Ovary (tissue), 9 donors: Measurements from ENCODE around the gene LHX6. TPM values are rescaled to one million over a fixed set of nuclear protein-coding genes. Genes with fewer than 3 reads are reported as not detected.

Source experiments
- DNase-seq, 5 donors: peaks; one replicate each; pipeline ENCODE4 v3.0.0-alpha.2; 2019 to 2020
- H3K27ac ChIP-seq, 2 donors: fragments of 200-600 bp; one replicate each; pipeline versions ENCODE4 v1.5.1 to v1.8.0; 2019 to 2022
- H3K27me3 ChIP-seq: fragments of 200-600 bp; one replicate; pipeline ENCODE4 v1.8.0; 2022
- H3K36me3 ChIP-seq: fragments of 200-600 bp; sonication (generic); one replicate; pipeline ENCODE4 v1.5.1; 2019
- H3K4me1 ChIP-seq: one replicate; pipeline ENCODE4 v1.8.1; 2013; ENCODE audit warnings: mild to moderate bottlenecking, moderate library complexity; ENCODE audit not compliant: insufficient read depth
- H3K4me3 ChIP-seq: fragments of 200-600 bp; sonication (generic); one replicate; pipeline ENCODE4 v1.5.1; 2017
- H3K9me3 ChIP-seq, 2 donors: fragments of 200-600 bp in 1 of 2; sonication (generic) in 1 of 2; one replicate each; pipeline versions ENCODE4 v1.5.1 to v1.8.1; 2013 to 2019; ENCODE audit warnings: mild to moderate bottlenecking in 1 of 2, moderate library complexity in 1 of 2
- CTCF ChIP-seq, 3 donors: fragments of 450-650 bp in 2 of 3; fragments of 200-600 bp in 1 of 3; IDR thresholded peaks; one replicate each; pipeline versions ENCODE4 v1.5.1 to v1.8.0; 2016 to 2022; ENCODE audit warnings: antibody characterized with exemption in 3 of 3, mild to moderate bottlenecking in 1 of 3
- EP300 ChIP-seq: sonication (generic); formaldehyde crosslinking; IDR thresholded peaks from one replicate; pipeline ENCODE4 v1.6.1; 2017; ENCODE audit warnings: antibody characterized with exemption
- POLR2A ChIP-seq: fragments of 450-650 bp; IDR thresholded peaks from one replicate; pipeline ENCODE4 v1.6.1; 2017; ENCODE audit warnings: antibody characterized with exemption, mild to moderate bottlenecking, moderate library complexity
- WGBS, 3 donors: extraction: QIAGEN DNeasy Blood & Tissue Kit in 1 of 3; methylation state at CpG; one replicate each; pipeline versions ENCODE4 v1.1.5 to v1.1.7; 2013 to 2017; 5-methylcytosine and 5-hydroxymethylcytosine counted together
- intact Hi-C, 4 donors: fragments of 100-400 bp; cut with DNase I; formaldehyde crosslinking; loops; one replicate each; pipeline versions ENCODE4 v1.11.0 to v1.15.1; 2022 to 2023
- polyA plus RNA-seq, 2 donors: library from polyadenylated mRNA; stranded (reverse); fragments of 200-250 nt in 1 of 2; fragments of 350-450 nt in 1 of 2; fragmentation: Illumina TruSeq in 1 of 2; extraction: RNeasy Lipid Tissue Mini Kit (QIAGEN cat#74804) in 1 of 2; gene quantifications; one replicate each; pipeline ENCODE4 v1.2.3, GENCODE V29; 2013 to 2014
- total RNA-seq, 7 donors: library from RNA; depleted of rRNA in 2 of 7; stranded (reverse); fragments of >200 nt in 2 of 7; fragmentation: NEBNext Ultra II Directional in 3 of 7; extraction: Animal tissue kit (Norgen Biotek cat#: 25700) in 3 of 7; gene quantifications; one replicate each; pipeline versions ENCODE4 v1.1.0 to v1.2.4, GENCODE V29; 2016 to 2023
- donor health status: DM: no; HTN: no; CAD: no; lungs with moderate emphysema.
- donor health status: DM: no; HTN: no; CAD: no.
- donor health status: Bipolar disorder and iron deficiency.
- donor health status: DM: yes; HTN: yes; CAD: no.
- donor health status: DM: no; HTN: no; CAD: no.
- donor health status: DM: yes; HTN: yes; CAD: no.

LHX6 gene
- total and polyA plus RNA-seq, 9 donors, result 0.46 to 8.8 (median 3.6) TPM

- WGBS, 3 donors, result 21 to 37% (median 23%) methylated on average over 20 of the region's 20 CpGs
- no peak for DNase-seq
Observed at GRCh38 chr9:122213102-122213588, 15.6 kb downstream of the LHX6 start.

GRCh38 chr9:122212473-122213004 is 16.2 kb downstream of the LHX6 start:
- no peak for DNase-seq
- no peak overlapping the region for H3K4me3 ChIP-seq
- intact Hi-C loops, result loop anchor here in 1 of 4 donors (10.0 kb wide), 1 partner anchor 132 kb away; no protein-coding TSS in a partner anchor
- peaks cover 7% of the 10 kb centered on the region for H3K4me1 ChIP-seq
- TF ChIP-seq CTCF (IDR thresholded peaks at IDR 0.05), result no peak
- no peak for TF ChIP-seq EP300
- TF ChIP-seq POLR2A, result no peak
- H3K27me3 ChIP-seq, result no peaks in the 10 kb centered on the region
- H3K36me3 ChIP-seq, result no peaks in the 10 kb centered on the region
- H3K9me3 ChIP-seq, result peaks cover 0 to 3% of the 10 kb centered on the region in 2 donors
- H3K27ac ChIP-seq, result no peak overlapping the region
- 43 to 50% (median 47%) methylated on average over 7 of the region's 7 CpGs for WGBS, 3 donors

More at GRCh38 chr9:122213102-122213588, 15.6 kb downstream of the LHX6 start:
- H3K9me3 ChIP-seq, result peaks cover 0 to 3% of the 10 kb centered on the region in 2 donors
- no peak for TF ChIP-seq CTCF (IDR thresholded peaks at IDR 0.05)
- no peak for TF ChIP-seq POLR2A
- no peak for TF ChIP-seq EP300
- H3K27me3 ChIP-seq, result no peaks in the 10 kb centered on the region
- no peak overlapping the region for H3K27ac ChIP-seq
- no peak overlapping the region for H3K4me3 ChIP-seq
- no peaks in the 10 kb centered on the region for H3K36me3 ChIP-seq
- intact Hi-C loops, result loop anchor here in 1 of 4 donors (10.0 kb wide), 1 partner anchor 132 kb away; no protein-coding TSS in a partner anchor
- peaks cover 7% of the 10 kb centered on the region for H3K4me1 ChIP-seq

- Histone ChIP-seq H3K4me3 (no peak overlapping the region), H3K4me1 (peaks cover 7% of the 10 kb centered on the region), H3K27me3 (no peaks in the 10 kb centered on the region), H3K9me3 (no peaks in the 10 kb centered on the region), H3K36me3 (no peaks in the 10 kb centered on the region), H3K27ac (no peak overlapping the region)
- DNase-seq, result no peak
- no peak for TF ChIP-seq POLR2A
- no peak for TF ChIP-seq EP300
- TF ChIP-seq CTCF (IDR thresholded peaks at IDR 0.05), result no peak
- intact Hi-C loops, result no loop called here
- 86 to 90% (median 88%) methylated on average over 12 of the region's 12 CpGs for WGBS, 3 donors
Observed at GRCh38 chr9:122209451-122209850, 19.3 kb downstream of the LHX6 start.

GRCh38 chr9:122207096-122207495 is 21.7 kb downstream of the LHX6 start:
- Histone ChIP-seq H3K4me1 (no peaks in the 10 kb centered on the region), H3K4me3 (no peak overlapping the region), H3K27ac (no peak overlapping the region), H3K36me3 (no peaks in the 10 kb centered on the region), H3K27me3 (no peaks in the 10 kb centered on the region), H3K9me3 (no peaks in the 10 kb centered on the region)
- 77 to 82% (median 80%) methylated on average over 9 of the region's 9 CpGs for WGBS, 3 donors
- intact Hi-C loops, result no loop called here
- no peak for DNase-seq
- TF ChIP-seq CTCF (IDR thresholded peaks at IDR 0.05) (no peak), EP300 (no peak), POLR2A (no peak)
